ENCODE results near the gene SLC26A2. TPM values are rescaled to one million over a fixed set of nuclear protein-coding genes. Genes with fewer than 3 reads are reported as not detected.
"Not testable (repeated sequence)": the region's sequence is repeated elsewhere in the genome, so short reads cannot be mapped to it uniquely, and the experiment has no call there.

Gene SLC26A2
- total RNA-seq, 1 donor from 2014 or later, result 4.3 TPM

DNA sequence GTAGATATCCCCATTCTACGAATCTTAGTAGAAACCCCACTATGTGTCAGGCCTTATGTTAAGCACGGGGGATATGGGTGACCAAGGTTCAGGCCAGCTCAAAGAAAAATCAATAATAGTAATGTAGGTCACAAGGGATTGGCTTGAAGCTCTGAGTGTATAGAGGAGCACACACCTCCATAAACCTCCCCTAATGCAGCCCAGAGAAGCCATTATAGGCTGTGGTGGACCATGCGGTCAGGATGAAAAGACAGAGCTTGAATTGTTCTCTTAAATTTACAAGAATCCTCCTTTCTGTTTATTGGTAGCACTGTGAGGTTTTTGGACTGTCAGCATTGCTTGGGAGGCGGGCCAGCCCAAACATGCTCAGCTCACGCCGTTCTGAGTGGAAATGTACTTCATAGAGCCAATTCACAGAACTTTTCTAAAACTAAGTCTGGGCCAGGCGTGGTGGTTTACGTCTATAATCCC lies 25.1 kb upstream of the SLC26A2 start:
- intact Hi-C loops (cut with DNase I), result loop anchor here (5.0 kb wide), 1 partner anchor 78 kb away; no protein-coding TSS in a partner anchor
- DNase-seq (ENCODE audit: missing footprints), result no peak
- no peak for ATAC-seq

GRCh38 chr5:149936044-149936699 lies 24.4 kb upstream of the SLC26A2 start:
- DNase-seq (ENCODE audit: missing footprints) (no peak), ATAC-seq (no peak)
- intact Hi-C loops (cut with DNase I), result loop anchor here (5.0 kb wide), 1 partner anchor 79 kb away; no protein-coding TSS in a partner anchor

DNA sequence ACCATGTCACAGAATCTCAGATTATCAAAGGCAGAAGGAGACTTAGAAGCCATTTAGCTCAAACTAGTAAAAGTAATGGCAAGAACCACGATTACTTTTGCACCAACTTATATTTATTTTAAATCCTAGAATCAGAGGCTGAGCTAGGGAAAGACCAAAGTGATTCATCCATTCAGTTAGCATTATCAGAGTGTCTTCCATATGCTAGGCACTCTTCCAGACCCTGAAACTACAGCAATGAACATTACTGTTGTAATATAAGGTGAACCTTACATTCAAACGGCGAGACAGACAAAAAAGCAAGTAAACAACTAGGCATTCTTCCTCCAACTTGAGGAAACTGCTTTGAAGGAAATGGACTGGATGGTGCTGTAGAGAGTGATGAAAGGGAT lies 23.9 kb upstream of the SLC26A2 start:
- ATAC-seq (no peak), DNase-seq (ENCODE audit: missing footprints) (no peak)

GRCh38 chr5:149937610-149938009 lies 22.9 kb upstream of the SLC26A2 start:
- DNase-seq (ENCODE audit: missing footprints), result no peak
- intact Hi-C loops (cut with DNase I), result loop anchor here (5.0 kb wide), 1 partner anchor 80 kb away; no protein-coding TSS in a partner anchor

More for the DNA sequence above, 23.9 kb upstream of the SLC26A2 start:
- intact Hi-C loops (cut with DNase I), result loop anchor here (5.0 kb wide), 1 partner anchor 79 kb away; no protein-coding TSS in a partner anchor

GRCh38 chr5:149938279-149938678 lies 22.3 kb upstream of the SLC26A2 start:
- DNase-seq (ENCODE audit: missing footprints) (peak; percentile 86), ATAC-seq (peak; percentile 79)
- intact Hi-C loops (cut with DNase I), result loop anchor here (5.0 kb wide), 1 partner anchor 81 kb away; no protein-coding TSS in a partner anchor

More at GRCh38 chr5:149937610-149938009, 22.9 kb upstream of the SLC26A2 start:
- ATAC-seq, result no peak

- intact Hi-C loops (cut with DNase I), result loop anchor here (5.0 kb wide), 1 partner anchor 82 kb away; no protein-coding TSS in a partner anchor
- ATAC-seq (no peak), DNase-seq (ENCODE audit: missing footprints) (no peak)
These were observed 21.7 kb upstream of the SLC26A2 start for GRCh38 chr5:149938791-149939358.

GRCh38 chr5:149939546-149939945 lies 21.0 kb upstream of the SLC26A2 start:
- intact Hi-C loops (cut with DNase I), result loop anchor here (5.0 kb wide), 1 partner anchor 82 kb away; no protein-coding TSS in a partner anchor
- no peak for ATAC-seq
- no peak for DNase-seq (ENCODE audit: missing footprints)

GRCh38 chr5:149940077-149940574 lies 20.4 kb upstream of the SLC26A2 start:
- DNase-seq (ENCODE audit: missing footprints) (no peak), ATAC-seq (no peak)
- intact Hi-C loops (cut with DNase I), result no loop called here

DNA sequence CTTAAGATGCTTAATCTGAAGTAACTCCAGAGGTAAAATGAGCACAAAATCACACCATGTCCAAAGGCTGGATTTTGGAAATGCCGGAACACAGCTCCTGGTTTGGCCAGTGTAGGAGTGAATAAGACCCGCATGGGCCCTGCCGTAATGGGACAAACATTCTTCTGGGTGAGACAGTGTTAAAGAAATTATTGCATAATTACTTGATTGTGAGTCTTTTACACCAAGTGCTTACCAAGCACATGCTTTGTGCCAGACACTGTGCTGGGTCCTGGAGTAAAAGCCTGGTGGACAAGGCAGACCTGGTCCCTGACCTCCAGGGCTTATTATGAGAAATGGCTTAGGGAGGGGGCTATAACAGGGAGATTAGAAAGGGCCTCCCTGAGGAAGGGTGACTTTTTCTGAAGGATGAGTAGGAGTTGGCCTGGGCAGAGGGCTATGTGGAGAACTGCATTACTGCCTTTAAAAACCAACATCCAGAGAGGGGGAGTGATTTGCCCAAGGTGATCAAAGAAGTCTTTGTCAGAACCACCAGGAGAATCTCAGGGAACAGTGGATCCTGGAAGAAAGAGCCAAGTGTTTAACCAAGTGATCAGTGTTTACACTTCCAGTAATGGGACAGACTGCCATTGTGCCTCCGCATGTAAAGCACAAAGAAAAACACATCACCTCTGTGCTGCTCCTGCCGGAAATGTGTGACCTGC lies 19.5 kb upstream of the SLC26A2 start:
- intact Hi-C loops (cut with DNase I), result no loop called here
- DNase-seq (ENCODE audit: missing footprints), result no peak
- no peak for ATAC-seq

GRCh38 chr5:149941795-149942194 lies 18.8 kb upstream of the SLC26A2 start:
- ATAC-seq (no peak), DNase-seq (ENCODE audit: missing footprints) (no peak)
- intact Hi-C loops (cut with DNase I), result no loop called here

DNA sequence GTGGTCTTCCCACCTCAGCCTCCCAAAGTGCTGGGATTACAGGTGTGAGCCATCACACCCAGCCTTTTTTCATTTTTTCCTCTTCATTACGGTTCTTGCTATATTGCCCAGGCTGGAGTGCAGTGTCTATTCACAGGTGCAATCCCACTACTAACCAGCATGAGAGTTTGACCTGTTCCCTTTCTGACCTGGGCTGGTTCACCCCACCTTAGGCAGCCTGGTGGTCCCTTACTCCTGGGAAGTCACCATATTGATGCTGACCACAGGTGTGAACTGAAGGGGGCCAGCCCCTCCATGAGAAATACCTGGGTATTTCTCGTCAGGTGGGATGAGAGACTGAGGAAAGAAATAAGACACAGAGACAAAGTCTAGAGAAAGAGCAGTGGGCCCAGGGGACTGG lies 18.4 kb upstream of the SLC26A2 start:
- no peak for ATAC-seq
- intact Hi-C loops (cut with DNase I), result no loop called here

DNA sequence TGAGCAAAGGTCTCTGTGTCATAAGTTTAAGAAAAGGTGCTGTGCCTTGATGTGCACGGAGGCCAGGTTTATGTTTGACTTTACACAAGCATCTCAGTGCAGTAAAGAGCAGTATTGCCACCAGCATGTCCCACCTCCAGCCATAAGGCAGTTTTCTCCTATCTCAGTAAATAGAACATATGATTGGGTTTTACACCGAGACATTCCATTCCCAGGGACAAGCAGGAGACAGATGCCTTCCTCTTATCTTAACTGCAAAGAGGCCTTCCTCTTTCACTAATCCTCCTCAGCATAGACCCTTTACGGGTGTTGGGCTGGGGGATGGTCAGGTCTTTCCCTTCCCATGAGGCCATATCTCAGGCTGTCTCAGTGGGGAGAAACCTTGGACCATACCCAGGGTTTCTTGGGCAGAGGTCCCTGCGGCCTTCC lies 17.8 kb upstream of the SLC26A2 start:
- DNase-seq (ENCODE audit: missing footprints); intact Hi-C loops (cut with DNase I); ATAC-seq: not testable (repeated sequence)

More for the DNA sequence above, 18.4 kb upstream of the SLC26A2 start:
- DNase-seq (ENCODE audit: missing footprints), result no peak

GRCh38 chr5:149943177-149943949 lies 17.2 kb upstream of the SLC26A2 start:
- intact Hi-C loops (cut with DNase I); ATAC-seq; DNase-seq (ENCODE audit: missing footprints): not testable (repeated sequence)

DNA sequence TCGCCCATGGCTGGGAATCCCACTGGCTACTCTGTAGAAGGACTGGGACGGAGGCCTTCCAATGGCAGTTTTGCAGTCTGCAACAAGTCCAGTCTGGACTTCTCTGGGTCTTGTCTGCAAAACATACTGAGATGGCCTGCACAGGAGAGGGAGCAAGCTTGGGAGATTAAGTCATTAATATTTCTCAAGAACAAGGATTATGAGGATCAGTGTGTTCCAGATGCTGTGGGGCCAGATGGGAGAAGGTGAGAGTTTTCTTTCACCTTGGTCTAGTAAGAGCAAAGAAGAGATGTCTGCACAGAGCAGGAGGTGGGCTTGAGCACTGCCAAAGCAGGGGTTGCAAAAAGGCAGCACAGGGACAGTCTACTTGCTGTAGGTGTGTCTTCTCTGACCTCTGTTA lies 15.9 kb upstream of the SLC26A2 start, which contains the start of gene PDE6A:
PDE6A (minus strand) TSS at position 128 of the 400 bp plus-strand sequence; CDS start at position 8, 120 bp downstream.
- DNase-seq (ENCODE audit: missing footprints) (no peak), ATAC-seq (no peak)
- intact Hi-C loops (cut with DNase I), result no loop called here

DNA sequence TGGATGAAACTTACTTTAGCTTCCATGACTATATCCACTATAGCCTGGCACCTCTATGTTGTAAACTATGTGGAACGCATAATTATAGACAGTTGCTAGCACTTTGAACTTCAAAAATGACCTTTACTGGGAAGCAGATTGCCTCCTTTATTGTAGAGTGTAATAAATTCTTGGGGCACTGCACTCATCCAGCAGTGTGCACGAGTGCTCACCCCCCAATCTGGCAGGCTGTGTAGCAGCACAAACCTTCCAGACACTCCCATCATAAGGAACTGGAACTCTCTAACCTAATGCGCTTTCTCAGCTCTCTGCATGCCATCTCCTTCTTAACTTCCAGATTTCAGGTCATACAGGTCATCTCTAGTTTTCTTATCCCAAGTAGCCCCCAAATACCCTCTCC lies 14.4 kb upstream of the SLC26A2 start:
- DNase-seq (ENCODE audit: missing footprints), result no peak
- intact Hi-C loops (cut with DNase I), result no loop called here
- ATAC-seq, result no peak

- ATAC-seq (no peak), DNase-seq (ENCODE audit: missing footprints) (no peak)
- intact Hi-C loops (cut with DNase I), result no loop called here
These were observed 11.6 kb upstream of the SLC26A2 start for GRCh38 chr5:149948993-149949392.

GRCh38 chr5:149951138-149951749 lies 9.3 kb upstream of the SLC26A2 start:
- intact Hi-C loops (cut with DNase I), result no loop called here
- no peak for DNase-seq (ENCODE audit: missing footprints)
- ATAC-seq, result no peak

All from Right ventricle myocardium inferior (tissue), 1 donor.